A673 (cell line): ENCODE data around the gene HLA-DQB2. TPM values are rescaled to one million over a fixed set of nuclear protein-coding genes. Genes with fewer than 3 reads are reported as not detected.
"Not testable (repeated sequence)": the region's sequence is repeated elsewhere in the genome, so short reads cannot be mapped to it uniquely, and the experiment has no call there.

ENCODE experiments used
- BruUV-seq: library from RNA; stranded (reverse); fragments of 400-500 nt; replicated peaks from 2 replicates; lab custom pipeline; 2021; lab: Mats Ljungman, UMichigan
- CTCF ChIA-PET: fragments of 300-600 bp; sonication (Branson Sonifier 250); formaldehyde crosslinking; loops from one replicate; lab custom pipeline; 2022; ENCODE audit warnings: antibody characterized with exemption; lab: Charles Lee
- POLR2A ChIA-PET: fragments of 300-600 bp; sonication (Branson Sonifier 250); formaldehyde crosslinking; loops from one replicate; lab custom pipeline; 2022; ENCODE audit warnings: antibody characterized with exemption; ENCODE audit not compliant: low non-redundant PET; lab: Charles Lee
- DNase-seq: peaks from one replicate; pipeline ENCODE4 v3.0.0-alpha.2; 2015; ENCODE audit warnings: low spot score
- H3K27ac ChIP-seq: fragments of 200-600 bp; sonication (generic); 2 replicates; pipeline ENCODE4 v1.5.1; 2016; ENCODE audit warnings: mixed run types, low read depth, mild to moderate bottlenecking, mixed read lengths, antibody characterized with exemption, low read length; ENCODE audit not compliant: poor library complexity, severe bottlenecking
- H3K27me3 ChIP-seq: fragments of 200-600 bp; sonication (generic); replicated peaks from 2 replicates; pipeline ENCODE4 v1.6.1; 2017; ENCODE audit warnings: mixed run types, low read depth, mild to moderate bottlenecking, mixed read lengths, antibody characterized with exemption, low read length; ENCODE audit not compliant: insufficient read depth, poor library complexity
- H3K36me3 ChIP-seq: fragments of 200-600 bp; sonication (generic); 2 replicates; pipeline ENCODE4 v1.6.1; 2016; ENCODE audit warnings: mixed run types, mild to moderate bottlenecking, mixed read lengths, antibody characterized with exemption, low read length; ENCODE audit not compliant: insufficient read depth, poor library complexity, severe bottlenecking
- H3K4me1 ChIP-seq: fragments of 200-600 bp; sonication (generic); 2 replicates; pipeline ENCODE4 v1.6.1; 2017; ENCODE audit warnings: mixed run types, mild to moderate bottlenecking, mixed read lengths, antibody characterized with exemption, low read length; ENCODE audit not compliant: insufficient read depth, poor library complexity, severe bottlenecking
- H3K4me3 ChIP-seq: fragments of 200-600 bp; sonication (generic); 2 replicates; pipeline ENCODE4 v1.5.1; 2016; ENCODE audit warnings: low read depth, mixed run types, mild to moderate bottlenecking, mixed read lengths, low read length; ENCODE audit not compliant: poor library complexity, severe bottlenecking
- H3K9me3 ChIP-seq: fragments of 200-600 bp; sonication (generic); 2 replicates; pipeline ENCODE4 v1.6.1; 2016; ENCODE audit warnings: mixed run types, low read depth, mild to moderate bottlenecking, mixed read lengths, antibody characterized with exemption, low read length; ENCODE audit not compliant: poor library complexity, severe bottlenecking
- EZH2 ChIP-seq: fragments of 200-600 bp; sonication (generic); IDR thresholded peaks from 2 replicates; pipeline ENCODE4 v1.6.1; 2017; ENCODE audit warnings: borderline replicate concordance, low read depth, mild to moderate bottlenecking, mixed read lengths, antibody characterized with exemption, low read length; ENCODE audit not compliant: poor library complexity, severe bottlenecking
- intact Hi-C: fragments of 100-400 bp; cut with micrococcal nuclease; formaldehyde crosslinking; loops from one replicate; pipeline ENCODE4 v1.10.0; 2022; ENCODE audit not compliant: unreplicated experiment
- total RNA-seq: library from RNA; stranded (reverse); gene quantifications from 2 replicates; pipeline ENCODE4 v1.2.3, GENCODE V29; 2021
- TF ChIP-seq, protein P1 (sequence below): fragments of 300-800, 200-600 bp; sonication (generic); conservative IDR thresholded peaks from 2 replicates; pipeline ENCODE4 v1.5.1; 2017; ENCODE audit warnings: low read depth, mild to moderate bottlenecking, antibody characterized with exemption, low read length, moderate library complexity, mixed read lengths

HLA-DQB2 gene
- total RNA-seq, 1 experiment from 2014 or later: not detected

DNA sequence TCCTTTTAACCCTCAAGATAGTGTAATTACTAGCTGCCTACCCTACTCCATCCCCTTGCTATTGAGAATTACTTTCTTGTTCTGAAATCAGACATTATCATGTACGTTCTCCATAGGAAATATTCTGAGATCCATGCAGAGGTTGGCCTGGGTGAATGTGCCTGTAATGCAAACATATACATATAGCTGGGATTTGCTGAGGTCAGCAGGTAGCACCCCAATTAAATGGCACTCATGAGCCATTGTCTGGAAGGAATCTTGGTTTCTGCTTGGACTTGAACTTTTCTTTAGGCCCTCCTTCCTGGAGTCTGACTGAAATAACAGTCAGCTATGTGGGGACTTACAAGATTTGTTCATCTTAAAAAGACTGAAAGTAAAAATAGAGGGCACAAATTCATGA lies 3.7 kb downstream of the HLA-DQB2 start:
- CTCF ChIA-PET: no interaction called here
- no TSS peak for BruUV-seq

DNA sequence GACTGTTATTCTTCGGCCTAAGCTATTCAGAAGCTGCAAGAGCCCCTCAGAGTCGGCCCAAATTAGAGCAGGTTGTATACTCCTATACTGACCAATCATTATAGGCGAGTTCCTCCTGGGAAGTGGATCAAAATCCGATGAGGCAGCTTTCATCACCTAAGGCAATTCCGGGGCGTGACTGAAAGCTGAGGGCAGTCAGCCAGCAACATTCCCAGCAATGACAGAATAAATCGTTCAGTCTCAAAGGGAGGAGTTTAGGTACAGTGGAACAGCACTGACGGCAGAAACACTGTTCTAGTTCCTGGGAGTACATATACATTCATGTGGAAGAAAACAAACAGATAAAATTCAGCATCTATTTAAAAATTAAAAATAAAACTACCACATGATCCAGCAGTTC lies 10.8 kb downstream of the HLA-DQB2 start:
- BruUV-seq: no TSS peak
- ChIA-PET CTCF (interaction anchor here (0.6 kb wide), 1 partner anchor 33 kb away, joined by 3 read pairs; no protein-coding TSS in a partner anchor), POLR2A (no interaction called here)
- TF ChIP-seq, protein P1, sequence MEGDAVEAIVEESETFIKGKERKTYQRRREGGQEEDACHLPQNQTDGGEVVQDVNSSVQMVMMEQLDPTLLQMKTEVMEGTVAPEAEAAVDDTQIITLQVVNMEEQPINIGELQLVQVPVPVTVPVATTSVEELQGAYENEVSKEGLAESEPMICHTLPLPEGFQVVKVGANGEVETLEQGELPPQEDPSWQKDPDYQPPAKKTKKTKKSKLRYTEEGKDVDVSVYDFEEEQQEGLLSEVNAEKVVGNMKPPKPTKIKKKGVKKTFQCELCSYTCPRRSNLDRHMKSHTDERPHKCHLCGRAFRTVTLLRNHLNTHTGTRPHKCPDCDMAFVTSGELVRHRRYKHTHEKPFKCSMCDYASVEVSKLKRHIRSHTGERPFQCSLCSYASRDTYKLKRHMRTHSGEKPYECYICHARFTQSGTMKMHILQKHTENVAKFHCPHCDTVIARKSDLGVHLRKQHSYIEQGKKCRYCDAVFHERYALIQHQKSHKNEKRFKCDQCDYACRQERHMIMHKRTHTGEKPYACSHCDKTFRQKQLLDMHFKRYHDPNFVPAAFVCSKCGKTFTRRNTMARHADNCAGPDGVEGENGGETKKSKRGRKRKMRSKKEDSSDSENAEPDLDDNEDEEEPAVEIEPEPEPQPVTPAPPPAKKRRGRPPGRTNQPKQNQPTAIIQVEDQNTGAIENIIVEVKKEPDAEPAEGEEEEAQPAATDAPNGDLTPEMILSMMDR: no peak
- no peak for TF ChIP-seq EZH2
- H3K27me3 ChIP-seq: peaks cover 34% of the 10 kb centered on the region
- H3K36me3 ChIP-seq: no peaks in the 10 kb centered on the region
- no peaks in the 10 kb centered on the region for H3K4me1 ChIP-seq
- H3K9me3 ChIP-seq: no peaks in the 10 kb centered on the region
- H3K4me3 ChIP-seq: no peak overlapping the region
- DNase-seq: peak; percentile 57
- intact Hi-C loops: no loop called here
- no peak overlapping the region for H3K27ac ChIP-seq

More for the DNA sequence above, 3.7 kb downstream of the HLA-DQB2 start:
- no peak overlapping the region for H3K4me3 ChIP-seq
- H3K27ac ChIP-seq: no peak overlapping the region
- no peaks in the 10 kb centered on the region for H3K9me3 ChIP-seq
- TF ChIP-seq, protein P1: no peak
- TF ChIP-seq EZH2: no peak
- POLR2A ChIA-PET: no interaction called here
- no peaks in the 10 kb centered on the region for H3K4me1 ChIP-seq
- no peaks in the 10 kb centered on the region for H3K36me3 ChIP-seq
- intact Hi-C loops: loop anchor here (5.0 kb wide), 1 partner anchor 97 kb away; no protein-coding TSS in a partner anchor
- peaks cover 24% of the 10 kb centered on the region for H3K27me3 ChIP-seq
- no peak for DNase-seq

DNA sequence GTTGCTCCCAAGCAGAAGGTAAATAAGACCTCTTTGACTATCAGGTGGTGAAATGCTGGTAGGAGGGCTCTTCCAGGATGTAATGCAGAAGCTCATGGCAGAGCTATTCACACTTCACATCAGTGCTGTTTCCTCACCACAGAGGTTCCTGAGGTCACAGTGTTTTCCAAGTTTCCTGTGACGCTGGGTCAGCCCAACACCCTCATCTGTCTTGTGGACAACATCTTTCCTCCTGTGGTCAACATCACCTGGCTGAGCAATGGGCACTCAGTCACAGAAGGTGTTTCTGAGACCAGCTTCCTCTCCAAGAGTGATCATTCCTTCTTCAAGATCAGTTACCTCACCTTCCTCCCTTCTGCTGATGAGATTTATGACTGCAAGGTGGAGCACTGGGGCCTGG lies 17.7 kb downstream of the HLA-DQB2 start:
- H3K9me3 ChIP-seq, DNase-seq, POLR2A ChIA-PET, CTCF ChIA-PET, H3K4me1 ChIP-seq, H3K27ac ChIP-seq, H3K36me3 ChIP-seq, H3K4me3 ChIP-seq, BruUV-seq, intact Hi-C loops: not testable (repeated sequence)
- H3K27me3 ChIP-seq: peaks cover 12% of the 10 kb centered on the region

DNA sequence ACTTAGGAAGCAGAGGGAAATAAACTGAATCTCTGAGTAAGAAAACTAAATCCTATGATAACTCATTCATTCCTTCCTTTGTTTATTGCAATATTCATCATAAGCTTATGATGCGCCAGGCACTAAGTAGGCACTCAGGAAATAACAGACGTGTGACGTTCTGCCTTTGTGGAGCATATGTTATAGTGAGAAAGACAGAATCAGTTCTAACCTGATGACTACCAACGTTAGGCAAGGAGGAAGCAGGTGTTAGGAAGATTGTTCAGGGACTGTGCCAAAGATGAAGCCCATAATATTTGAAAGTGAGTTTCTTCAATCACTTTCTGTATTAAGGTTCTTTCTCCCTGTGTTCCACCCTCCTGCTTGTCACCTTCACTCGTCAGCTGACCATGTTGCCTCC lies 18.6 kb downstream of the HLA-DQB2 start:
- no peak for TF ChIP-seq EZH2
- CTCF ChIA-PET: no interaction called here
- H3K27me3 ChIP-seq: peaks cover 10% of the 10 kb centered on the region
- no peak overlapping the region for H3K4me3 ChIP-seq
- H3K27ac ChIP-seq: no peak overlapping the region
- no peak for DNase-seq
- intact Hi-C loops: no loop called here
- H3K36me3 ChIP-seq: no peaks in the 10 kb centered on the region
- H3K4me1 ChIP-seq: no peaks in the 10 kb centered on the region
- BruUV-seq: no TSS peak
- no peaks in the 10 kb centered on the region for H3K9me3 ChIP-seq
- POLR2A ChIA-PET: no interaction called here
